Measurements from ENCODE around the gene PPP3CB. TPM values are rescaled to one million over a fixed set of nuclear protein-coding genes. Genes with fewer than 3 reads are reported as not detected.
A peak's percentile ranks its signal among the peaks of the same experiment; 100 is the strongest.

PPP3CB gene
- total and polyA plus RNA-seq, 11 donors, result 29.0 to 77.1 (median 62.3) TPM

- intact Hi-C loops (cut with DNase I), result loop anchor here in 1 of 10 donors (5.0 kb wide), 1 partner anchor 85 kb away; no protein-coding TSS in a partner anchor
- TF ChIP-seq POLR2A (IDR thresholded peaks at IDR 0.05), result no peak
- no peak for TF ChIP-seq CTCF (IDR thresholded peaks at IDR 0.05)
- Histone ChIP-seq H3K4me3 (no peak overlapping the region), H3K27ac (no peak overlapping the region), H3K36me3 (peaks cover 0 to 82% (median 28%) of the 10 kb centered on the region in 9 donors), H3K27me3 (no peaks in the 10 kb centered on the region), H3K9me3 (no peaks in the 10 kb centered on the region), H3K4me1 (no peaks in the 10 kb centered on the region)
- 84 to 91% (median 90%) methylated on average over 2 of the region's 2 CpGs for WGBS, 4 donors
- DNase-seq (no peak), ATAC-seq (no peak)
These were observed 41.5 kb upstream of the PPP3CB start for GRCh38 chr10:73537288-73537687.

- WGBS, 4 donors, result 94 to 100% (median 96%) methylated on average over 1 of the region's 1 CpG
- no peak for ATAC-seq
These were observed 39.0 kb upstream of the PPP3CB start for GRCh38 chr10:73534857-73535256.

GRCh38 chr10:73529089-73529832 is 33.4 kb upstream of the PPP3CB start:
- Histone ChIP-seq H3K27ac (no peak overlapping the region), H3K4me1 (peaks cover 0 to 3% (median 0%) of the 10 kb centered on the region in 12 donors), H3K36me3 (peaks cover 0 to 55% (median 43%) of the 10 kb centered on the region in 9 donors), H3K4me3 (no peak overlapping the region), H3K27me3 (no peaks in the 10 kb centered on the region), H3K9me3 (no peaks in the 10 kb centered on the region)
- intact Hi-C loops (cut with DNase I), result loop anchor here (1.0 to 5.0 kb wide), 4 partner anchors 98 to 116 kb away; no protein-coding TSS in a partner anchor
- WGBS, 4 donors, result 94 to 98% (median 96%) methylated on average over 1 to 5 of the region's 5 CpGs
- DNase-seq (peak in 2 of 5 donors; percentile 42 to 62), ATAC-seq (peak; percentile 66 to 91 (median 90))
- peak; percentile 73 to 95 (median 87) for TF ChIP-seq CTCF (IDR thresholded peaks at IDR 0.05)
- TF ChIP-seq POLR2A (IDR thresholded peaks at IDR 0.05), result no peak

More at GRCh38 chr10:73534857-73535256, 39.0 kb upstream of the PPP3CB start:
- DNase-seq, result no peak
- intact Hi-C loops (cut with DNase I), result loop anchor here in 2 of 10 donors (5.0 kb wide), 2 partner anchors 87 to 92 kb away; no protein-coding TSS in a partner anchor
- no peak overlapping the region for H3K27ac ChIP-seq
- no peaks in the 10 kb centered on the region for H3K4me1 ChIP-seq
- no peaks in the 10 kb centered on the region for H3K9me3 ChIP-seq
- peaks cover 0 to 70% (median 29%) of the 10 kb centered on the region in 9 donors for H3K36me3 ChIP-seq
- no peaks in the 10 kb centered on the region for H3K27me3 ChIP-seq
- no peak for TF ChIP-seq CTCF (IDR thresholded peaks at IDR 0.05)
- no peak for TF ChIP-seq POLR2A (IDR thresholded peaks at IDR 0.05)
- H3K4me3 ChIP-seq, result no peak overlapping the region

GRCh38 chr10:73522263-73522662 is 26.4 kb upstream of the PPP3CB start:
- ATAC-seq, result no peak
- WGBS, 4 donors, result 96% methylated on average over 1 of the region's 1 CpG
- no peak for DNase-seq
- intact Hi-C loops (cut with DNase I), result no loop called here
- Histone ChIP-seq H3K27me3 (no peaks in the 10 kb centered on the region), H3K36me3 (peaks cover 0 to 94% (median 64%) of the 10 kb centered on the region in 9 donors), H3K27ac (no peak overlapping the region), H3K9me3 (no peaks in the 10 kb centered on the region), H3K4me1 (no peaks in the 10 kb centered on the region), H3K4me3 (no peak overlapping the region)
- TF ChIP-seq CTCF (IDR thresholded peaks at IDR 0.05) (no peak), POLR2A (IDR thresholded peaks at IDR 0.05) (no peak)

All from heart left ventricle (tissue), 16 donors.